Activated T-cell treated with anti-CD3 and anti-CD28 coated beads for 24 hours (primary cell): ENCODE results near the gene SNX21.
A peak's percentile ranks its signal among the peaks of the same experiment; 100 is the strongest.
"Not testable (repeated sequence)": the region's sequence is repeated elsewhere in the genome, so short reads cannot be mapped to it uniquely, and the experiment has no call there.

Source experiments
- DNase-seq: peaks from one replicate; pipeline ENCODE4 v3.0.0-alpha.2; 2020; ENCODE audit warnings: low read depth

The SNX21 gene

DNA sequence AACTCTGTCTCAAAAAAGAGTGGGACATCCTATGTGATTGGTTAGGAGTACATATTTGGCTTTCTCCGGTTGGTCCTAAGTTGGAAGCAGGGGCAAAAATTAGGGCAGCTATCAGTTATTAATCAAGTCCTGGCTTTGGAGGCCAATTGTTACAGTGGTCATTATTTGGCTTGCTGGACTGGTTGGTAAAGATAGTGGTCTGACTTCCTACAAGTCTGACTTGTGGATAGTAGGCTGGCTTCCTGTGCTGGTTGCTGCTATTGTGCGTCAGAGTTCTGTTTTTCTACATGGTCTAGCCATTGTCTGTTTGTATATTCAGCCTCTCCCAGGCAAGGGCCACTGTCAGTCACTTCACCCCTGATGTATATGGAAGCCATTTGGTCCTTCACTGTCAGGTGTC lies 16.6 kb downstream of the SNX21 start:
- DNase-seq: no peak

DNA sequence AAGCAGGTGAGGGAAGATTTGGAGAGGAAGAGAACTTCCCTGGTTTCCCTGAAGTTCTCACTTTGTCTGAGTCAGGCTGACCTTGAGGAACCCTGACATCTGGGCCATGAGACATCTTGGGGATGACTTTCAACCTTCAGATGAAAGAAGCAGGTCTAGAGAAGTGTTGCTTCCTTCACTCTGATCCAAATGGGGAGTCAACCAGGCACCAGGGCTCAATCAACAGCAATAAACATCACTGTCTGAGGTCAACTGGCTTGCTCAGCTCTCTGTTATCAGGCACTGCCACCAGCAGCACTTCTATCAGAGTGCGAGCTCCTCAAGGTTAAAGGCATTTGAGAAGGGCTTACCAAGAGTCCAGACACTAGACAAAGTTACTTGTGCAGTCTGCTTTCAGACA lies 17.3 kb downstream of the SNX21 start:
- no peak for DNase-seq

DNA sequence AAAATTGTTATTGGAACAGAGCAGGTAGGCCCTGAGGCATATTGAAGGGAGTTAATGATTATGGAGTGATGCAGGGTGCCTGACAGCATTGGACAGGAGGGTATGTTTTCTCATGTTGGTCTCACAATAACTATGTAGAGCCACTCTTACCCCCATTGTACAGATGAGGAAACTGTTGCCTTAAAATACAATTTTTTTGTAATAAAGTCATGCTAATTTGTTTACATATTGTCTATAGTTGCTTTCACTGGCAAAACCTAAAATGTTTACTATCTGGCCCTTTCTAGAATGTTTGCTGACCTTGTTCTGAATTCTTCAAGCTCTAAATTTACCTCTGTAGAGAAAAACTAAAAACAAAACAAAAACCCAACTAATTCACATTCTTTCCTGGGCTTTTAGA lies 17.9 kb downstream of the SNX21 start:
- DNase-seq: no peak

DNA sequence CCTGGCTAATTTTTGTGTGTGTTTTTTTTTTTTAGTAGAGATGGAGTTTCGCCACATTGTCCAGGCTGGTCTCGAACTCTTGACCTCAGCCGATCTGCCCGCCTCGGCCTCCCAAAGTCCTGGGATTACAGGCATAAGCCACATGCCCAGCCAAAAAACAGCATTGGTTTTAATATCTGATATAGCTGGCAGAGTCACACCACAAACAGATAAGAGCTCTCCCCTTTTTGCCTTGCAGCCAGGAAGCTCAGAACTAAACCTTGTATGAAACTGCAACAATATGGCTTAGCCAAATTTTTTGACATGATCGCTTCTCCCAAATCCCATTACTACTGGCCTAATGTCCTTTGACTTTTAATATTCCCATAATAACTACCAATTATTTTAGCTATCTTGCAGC lies 18.7 kb downstream of the SNX21 start:
- DNase-seq: no peak

DNA sequence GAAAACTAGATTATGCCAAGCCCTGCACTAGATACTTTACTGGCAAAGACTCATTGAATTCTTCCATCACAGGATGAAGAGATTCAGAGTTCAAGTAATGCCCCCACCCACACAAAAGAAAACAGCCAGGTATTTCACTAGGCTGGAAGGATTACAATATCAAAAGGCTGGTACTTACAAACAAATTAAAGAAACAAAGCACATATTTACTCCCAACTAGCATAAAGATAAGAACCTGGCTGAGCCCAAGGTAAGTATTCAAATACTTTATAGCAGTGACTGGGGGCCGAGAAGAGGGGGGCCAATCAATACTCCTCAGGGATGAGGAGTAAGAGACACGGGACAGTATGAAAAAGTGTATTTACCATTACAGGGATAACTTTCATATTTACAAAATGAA lies 19.9 kb downstream of the SNX21 start:
- DNase-seq: no peak

DNA sequence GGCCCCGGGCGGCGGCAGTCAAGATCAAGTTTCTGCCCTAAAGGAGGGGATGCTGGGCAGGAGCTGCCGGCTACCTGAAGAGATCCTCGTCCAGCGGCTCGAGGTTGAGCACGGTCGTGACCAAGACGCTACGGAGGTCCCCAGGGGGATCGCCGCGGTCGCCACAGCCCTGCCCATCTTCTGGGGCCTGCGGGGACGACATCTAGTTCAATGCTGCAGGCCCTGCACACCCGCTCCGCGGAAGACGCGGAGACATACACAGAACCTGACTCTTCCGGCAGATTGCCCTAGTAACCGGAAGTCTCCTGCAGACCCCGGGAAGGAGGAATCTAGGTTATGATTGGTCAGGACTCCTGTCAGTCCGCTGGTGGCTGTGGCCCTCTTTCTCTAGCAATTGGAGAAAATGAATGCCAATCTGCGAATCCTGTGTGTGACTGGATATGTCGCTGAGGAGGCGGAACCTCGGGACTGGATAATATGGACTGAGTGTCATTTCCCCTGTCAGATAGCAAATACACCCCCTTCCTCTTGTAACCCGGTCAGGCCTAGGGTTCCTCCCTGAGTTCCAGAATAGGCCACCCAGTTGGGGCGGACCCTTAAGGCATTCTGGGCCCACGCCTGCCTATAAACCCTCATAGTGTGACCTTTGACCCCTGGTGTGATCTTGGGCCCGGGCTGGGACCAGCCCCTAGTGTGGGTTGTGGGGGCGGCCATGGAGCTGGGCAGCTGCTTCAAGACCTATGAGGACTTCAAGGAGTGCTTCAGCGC lies 23.7 kb downstream of the SNX21 start, which contains the start of the genes ACOT8 and ZSWIM3:
Gene ACOT8, minus strand, starts transcription at position 279 of the 768 bp plus-strand sequence. Its CDS starts 77 bp downstream, at position 202.
Gene ZSWIM3, plus strand, starts transcription at position 501 of the 768 bp plus-strand sequence. Its CDS starts 212 bp downstream, at position 713.
- peak; percentile 94 for DNase-seq

DNA sequence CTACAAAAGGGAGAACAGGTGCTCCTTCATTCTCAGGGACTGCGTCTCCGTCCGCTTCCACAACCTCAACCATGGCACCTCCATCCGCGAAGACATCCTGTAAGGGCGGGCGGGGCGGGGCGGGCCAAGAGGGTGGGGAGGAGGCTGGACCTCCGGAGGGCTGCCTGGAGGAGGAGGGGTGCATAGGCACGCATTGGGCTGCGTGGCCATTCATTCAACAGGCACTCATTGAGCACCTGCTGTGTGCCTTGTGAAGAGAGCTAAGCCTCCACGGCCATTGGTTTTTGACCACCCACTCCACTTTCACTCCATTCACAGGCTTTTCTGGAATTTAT lies 24.2 kb downstream of the SNX21 start:
- no peak for DNase-seq

DNA sequence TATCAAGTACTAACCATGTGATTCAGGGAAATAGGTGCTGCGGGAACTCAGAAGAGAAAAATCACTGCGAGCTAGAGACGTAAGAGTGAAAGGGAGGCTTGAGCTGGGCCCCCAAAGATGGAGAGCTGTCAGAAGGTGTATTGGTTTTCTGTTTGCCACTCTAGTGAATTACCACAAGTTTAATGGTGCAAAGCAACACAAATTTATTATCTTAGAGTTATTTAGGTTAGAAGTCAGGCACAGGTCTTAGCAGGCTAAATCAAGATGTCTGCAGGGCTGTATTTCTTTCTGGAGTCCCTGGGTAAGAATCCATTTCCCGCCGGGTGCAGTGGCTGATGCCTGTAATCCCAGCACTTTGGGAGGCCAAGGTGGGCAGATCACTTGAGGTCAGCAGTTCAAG lies 26.3 kb downstream of the SNX21 start:
- no peak for DNase-seq

DNA sequence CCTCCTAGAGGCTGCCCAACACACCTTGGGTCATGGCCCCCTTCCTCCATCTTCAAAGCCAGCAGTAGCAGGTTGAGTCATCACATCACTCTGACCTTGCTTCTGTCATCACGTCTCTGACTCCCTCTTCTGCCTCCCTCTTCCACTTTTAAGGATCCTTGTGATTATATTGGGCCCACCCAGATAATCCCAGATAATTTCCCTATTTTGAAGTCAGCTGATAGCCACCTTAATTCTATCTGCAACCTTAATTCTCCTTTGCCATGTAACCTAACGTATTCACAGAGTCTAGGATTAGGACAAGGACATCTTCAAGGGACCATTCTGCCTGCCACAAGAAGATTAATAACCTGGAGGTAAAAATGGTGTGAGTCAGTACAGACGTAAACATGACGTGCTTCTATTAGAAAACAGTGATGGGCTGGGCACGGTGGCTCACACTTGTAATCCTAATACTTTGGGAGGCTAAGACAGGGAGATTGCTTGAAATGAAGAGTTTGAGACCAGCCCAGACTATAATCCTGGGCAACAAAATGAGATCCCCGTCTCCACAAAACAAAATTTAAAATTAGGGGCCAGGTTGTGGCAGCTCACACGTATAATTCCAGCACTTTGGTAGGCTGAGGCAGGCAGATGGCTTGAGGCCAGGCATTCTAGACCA lies 27.1 kb downstream of the SNX21 start:
- no peak for DNase-seq

DNA sequence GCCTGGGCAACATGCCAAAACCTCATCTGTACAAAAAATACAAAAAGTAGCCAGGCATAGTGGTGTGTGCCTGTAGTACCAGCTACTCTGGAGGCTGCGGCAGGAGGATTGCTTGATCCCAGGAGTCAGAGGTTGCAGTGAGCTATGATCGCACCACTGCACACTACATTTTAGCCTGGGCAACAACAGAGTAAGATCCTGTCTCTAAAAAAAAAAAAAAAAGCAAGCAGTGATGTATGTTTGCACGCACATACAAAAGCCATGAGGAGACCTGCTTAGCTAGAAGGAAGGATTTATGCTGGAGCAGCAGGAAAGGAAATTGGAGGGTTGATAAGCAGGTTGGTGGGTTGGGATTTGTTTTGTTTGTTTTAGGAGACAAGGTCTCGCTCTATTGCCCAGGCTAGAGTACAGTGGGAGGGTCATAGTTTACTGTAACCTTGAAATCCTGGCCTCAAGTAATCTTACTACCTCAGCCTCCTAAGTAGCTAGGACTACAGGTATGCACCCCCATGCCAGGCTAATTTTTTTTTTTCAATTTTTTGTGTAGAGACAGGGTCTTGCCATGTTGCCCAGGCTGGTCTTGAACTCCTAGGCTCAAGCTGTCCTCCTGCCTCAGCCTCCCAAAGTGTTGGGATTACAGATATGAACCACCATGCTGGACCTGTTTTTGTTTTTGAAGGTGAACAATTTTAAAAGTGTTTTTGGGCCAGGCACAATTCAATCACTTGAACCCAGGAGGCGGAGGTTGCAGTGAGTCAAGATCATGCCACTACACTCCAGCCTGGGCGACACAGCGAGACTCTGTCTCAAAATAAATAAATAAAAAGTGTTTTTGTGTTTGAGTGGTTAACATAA lies 27.8 kb downstream of the SNX21 start:
- no peak for DNase-seq

DNA sequence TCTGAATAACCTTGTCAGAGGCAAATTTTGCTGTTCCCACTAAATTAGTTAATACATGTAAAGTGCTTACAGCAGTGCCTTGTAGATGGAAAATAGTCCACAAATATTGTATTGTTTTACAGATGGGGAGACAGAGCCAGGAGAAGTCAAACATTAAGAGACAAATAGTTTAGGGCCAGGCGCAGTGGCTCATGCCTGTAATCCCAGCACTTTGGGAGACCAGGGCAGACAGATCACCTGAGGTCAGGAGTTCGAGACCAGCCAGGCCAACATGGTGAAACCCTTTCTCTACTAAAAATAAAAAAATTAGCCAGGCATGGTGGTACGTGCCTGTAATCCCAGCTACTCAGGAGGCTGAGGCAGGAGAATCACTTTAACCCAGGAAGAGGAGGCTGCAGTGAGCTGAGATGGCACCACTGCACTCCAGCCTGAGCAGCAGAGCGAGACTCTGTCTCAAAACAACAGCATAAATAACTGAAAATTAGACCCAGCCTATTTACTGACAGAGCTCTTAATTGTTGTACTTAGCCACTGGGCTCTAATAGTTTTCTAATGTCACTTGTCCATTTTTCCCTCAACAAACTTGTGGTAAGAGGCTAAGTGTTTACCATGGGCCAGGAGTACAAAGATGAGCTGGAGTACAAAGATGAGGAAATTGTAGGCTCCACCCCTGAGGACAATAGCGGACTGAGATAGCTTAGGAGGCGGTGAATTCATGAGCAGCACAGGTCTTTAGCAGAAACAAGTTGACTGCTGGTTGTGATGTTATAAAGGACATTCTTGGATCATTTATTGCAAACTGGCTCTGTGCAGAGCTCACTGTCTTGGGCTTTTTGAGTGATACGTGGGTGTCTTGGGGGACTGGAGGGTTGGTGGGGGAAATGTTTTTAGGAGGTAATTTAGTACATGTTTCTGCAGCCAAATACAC lies 30.2 kb downstream of the SNX21 start:
- no peak for DNase-seq

DNA sequence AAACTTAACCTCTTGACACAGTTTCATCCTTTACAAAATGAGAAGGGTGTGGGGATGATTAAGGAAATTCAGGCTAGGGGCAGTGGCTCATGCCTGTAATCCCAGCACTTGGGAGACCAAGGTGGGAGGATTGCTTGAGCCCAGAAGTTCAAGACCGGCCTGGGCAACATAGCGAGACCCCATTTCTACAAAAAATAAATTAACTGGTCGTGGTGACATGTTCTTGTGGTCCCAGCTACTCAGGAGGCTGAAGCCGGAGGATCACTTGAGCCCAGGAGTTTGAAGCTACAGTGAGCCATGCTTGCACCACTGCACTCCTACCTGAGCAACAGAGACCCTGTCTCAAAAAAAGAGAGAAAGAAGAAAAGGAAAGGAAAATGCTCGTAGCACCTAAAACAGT lies 32.9 kb downstream of the SNX21 start:
- no peak for DNase-seq

DNA sequence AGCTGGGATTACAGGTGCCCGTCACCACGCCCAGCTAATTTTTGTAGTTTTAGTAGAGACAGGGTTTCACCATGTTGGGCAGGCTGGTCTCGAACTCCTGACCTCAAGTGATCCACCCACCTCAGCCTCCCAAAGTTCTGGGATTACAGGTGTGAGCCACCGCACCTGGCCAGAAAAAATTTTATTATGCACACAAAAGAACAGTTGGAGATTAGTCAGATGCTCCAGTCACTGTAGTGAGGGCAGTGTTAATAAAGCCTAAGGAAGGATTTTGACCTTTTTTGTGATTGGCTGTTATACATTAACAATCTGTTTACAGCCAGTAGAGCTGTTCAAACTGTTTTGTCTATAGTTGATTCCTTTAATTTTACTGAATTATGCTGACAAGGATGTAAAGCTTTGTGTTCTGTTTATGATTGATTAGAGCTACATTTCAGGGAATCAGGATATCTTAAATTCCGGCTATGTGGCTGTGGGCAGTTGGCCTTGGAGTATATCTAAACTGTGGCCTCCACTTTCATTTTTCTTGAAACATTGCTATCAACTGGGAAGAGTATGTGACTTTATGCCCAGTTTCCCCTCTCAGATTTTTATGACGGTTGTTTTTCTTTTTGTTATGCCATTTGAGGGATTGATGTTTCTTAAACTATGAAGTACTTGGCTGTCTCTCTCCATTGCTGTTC lies 33.7 kb downstream of the SNX21 start:
- no peak for DNase-seq

DNA sequence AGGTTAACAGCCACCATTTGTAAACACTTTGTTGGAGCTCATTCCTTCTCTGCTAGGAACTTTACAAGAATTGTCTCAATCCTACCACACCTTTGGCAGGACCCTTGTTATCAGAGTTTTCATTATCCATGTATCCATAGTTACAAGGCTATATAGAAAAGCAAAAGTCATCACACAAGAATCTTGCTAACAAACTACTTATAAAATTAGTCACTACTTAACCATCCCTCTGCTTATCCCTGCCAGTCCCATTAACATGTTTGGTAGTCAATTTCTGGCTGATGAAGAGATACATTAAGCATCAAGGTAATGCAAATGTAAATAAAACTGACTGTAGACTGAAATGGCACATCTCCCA lies 34.2 kb downstream of the SNX21 start:
- no peak for DNase-seq

DNA sequence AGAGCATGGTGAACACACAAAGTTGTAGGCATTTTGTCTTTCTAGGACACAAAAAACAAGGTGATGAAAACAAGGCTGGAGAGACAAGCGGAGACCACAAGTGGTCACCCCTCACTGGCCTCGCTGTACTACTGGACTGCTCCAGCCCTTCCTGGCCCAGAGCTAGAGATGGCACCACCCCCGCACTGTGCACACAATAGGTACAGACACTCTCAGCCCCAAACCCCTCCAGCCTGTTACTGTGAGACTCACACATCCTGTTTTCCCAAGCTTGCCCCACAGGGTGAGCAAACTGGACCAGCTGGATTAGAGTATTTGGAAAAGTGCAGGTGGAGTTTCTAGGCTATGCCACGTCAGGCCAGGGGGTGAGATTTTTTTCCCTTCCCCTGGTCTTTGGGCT lies 39.0 kb downstream of the SNX21 start:
- DNase-seq: no peak

DNA sequence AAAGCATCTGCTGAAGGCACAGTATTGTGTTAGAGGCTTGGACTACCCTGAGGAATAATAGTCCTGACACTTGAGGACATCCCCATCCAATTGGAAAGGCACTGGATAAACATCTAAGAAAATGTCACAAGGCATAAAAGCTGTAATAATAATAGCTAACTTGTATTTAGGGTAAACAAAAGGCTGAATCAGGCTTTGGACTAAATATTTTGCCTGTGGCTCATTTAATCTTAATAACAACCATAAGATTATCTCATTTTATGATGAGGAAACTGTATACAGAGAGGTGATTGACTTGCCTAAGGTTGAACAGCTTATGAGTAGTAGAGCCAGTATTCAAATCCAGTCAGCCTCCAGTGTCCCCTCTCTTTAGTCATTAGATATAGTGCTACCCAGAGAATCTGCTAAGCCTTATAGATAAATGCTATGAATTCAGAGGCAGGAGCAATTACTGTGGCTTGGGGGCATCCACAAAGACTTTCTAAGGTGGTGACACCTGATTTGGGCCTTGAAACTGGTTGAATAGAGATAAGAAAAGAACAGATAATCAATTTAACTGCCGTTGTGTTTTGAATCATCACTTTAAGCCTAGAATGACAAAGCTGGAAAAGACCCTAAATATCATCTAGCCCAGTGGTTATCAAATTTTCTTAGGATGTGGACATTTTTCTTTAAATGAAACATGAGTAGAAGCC lies 40.0 kb downstream of the SNX21 start:
- no peak for DNase-seq

DNA sequence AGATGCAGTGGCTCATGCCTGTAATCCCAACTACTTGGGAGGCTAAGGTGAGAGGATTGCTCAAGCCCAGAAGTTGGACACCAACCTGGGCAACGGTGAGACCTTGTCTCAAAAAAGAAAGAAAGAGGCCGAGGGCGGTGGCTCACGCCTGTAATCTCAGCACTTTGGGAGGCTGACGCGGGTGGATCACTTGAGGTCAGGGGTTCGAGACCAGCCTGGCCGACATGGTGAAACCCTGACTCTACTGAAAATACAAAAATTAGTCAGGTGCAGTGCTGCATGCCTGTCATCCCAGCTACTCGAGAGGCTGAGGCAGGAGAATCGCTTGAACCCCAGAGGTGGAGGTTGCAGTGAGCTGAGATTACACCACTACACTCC lies 40.5 kb downstream of the SNX21 start:
- not testable (repeated sequence) for DNase-seq

DNA sequence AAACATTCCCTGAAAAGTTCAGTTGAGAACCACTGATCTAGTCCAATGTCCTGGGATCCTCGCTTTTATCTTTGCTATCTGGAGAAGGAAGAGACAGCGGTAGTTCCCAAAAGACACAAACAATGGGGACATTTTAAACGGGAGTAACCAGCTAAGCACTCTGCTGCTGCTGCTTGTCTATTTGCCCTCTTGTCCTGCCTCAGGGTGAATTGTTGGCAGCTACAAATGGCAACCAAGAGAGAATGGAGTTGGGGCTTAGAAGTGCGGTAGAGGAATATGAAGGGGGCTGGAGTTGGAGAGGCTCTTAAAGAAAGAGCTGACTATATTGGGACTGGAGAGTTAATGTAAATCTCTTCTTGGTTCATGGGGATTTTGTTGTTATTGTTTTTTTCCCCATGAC lies 41.0 kb downstream of the SNX21 start:
- no peak for DNase-seq

DNA sequence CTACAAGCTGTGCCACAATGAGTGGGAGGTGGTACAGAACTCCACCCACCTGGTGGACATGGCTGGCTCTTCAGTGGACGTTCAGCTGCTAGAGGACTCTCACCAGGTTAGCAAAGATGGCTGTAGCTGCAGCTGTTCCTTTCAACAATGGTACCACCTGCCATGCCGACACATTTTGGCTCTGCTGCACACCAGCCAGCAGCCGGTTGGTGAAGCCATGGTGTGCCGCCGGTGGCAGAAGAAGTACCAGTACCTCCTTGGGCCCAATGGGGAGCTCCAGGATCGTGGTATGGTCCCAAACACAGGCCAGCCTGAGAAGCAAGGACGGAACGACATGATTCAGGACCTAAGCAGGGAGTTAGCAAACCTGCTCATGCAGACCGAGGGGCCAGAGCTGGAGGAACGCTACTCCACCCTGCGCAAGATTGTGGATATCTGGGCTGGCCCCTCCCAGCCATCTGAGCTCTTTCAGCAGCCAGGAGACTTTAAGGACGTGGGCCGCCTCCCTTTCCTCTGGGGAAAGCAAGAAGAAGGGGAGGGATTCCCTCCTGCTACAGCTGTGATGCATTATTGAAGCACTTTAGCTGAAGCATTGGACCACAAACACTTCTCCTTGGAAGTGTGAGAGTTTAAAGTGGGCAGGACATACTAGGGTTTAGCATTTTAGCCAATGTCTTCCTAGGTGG lies 44.6 kb downstream of the SNX21 start:
- DNase-seq: no peak
